SK-N-MC (cell line): ENCODE measurements around the gene URB2.

Source experiments
- EZH2 ChIP-seq: fragments of 200-600 bp; sonication (generic); IDR thresholded peaks from one replicate; pipeline ENCODE4 v1.6.1; 2017; ENCODE audit warnings: antibody characterized with exemption
- POLR2AphosphoS5 ChIP-seq: IDR thresholded peaks from 2 replicates; pipeline ENCODE4 v1.6.1; 2012; ENCODE audit warnings: mild to moderate bottlenecking, low read depth, low read length, borderline replicate concordance

- TF ChIP-seq POLR2AphosphoS5 (no peak), EZH2 (no peak)
Observed at GRCh38 chr1:229653420-229653819, 27.4 kb downstream of the URB2 start.
